Endothelial cell (in vitro differentiated cells): ENCODE measurements around the gene WDFY2. TPM values are rescaled to one million over a fixed set of nuclear protein-coding genes. Genes with fewer than 3 reads are reported as not detected.

Source experiments
- DNase-seq: peaks from one replicate; pipeline ENCODE4 v3.0.0; 2021; ENCODE audit warnings: low spot score
- H3K27ac Mint-ChIP-seq: one replicate; pipeline ENCODE4 v1.8.0; 2021; ENCODE audit warnings: mixed read lengths, inconsistent platforms; ENCODE audit not compliant: unreplicated experiment
- H3K27me3 Mint-ChIP-seq: one replicate; pipeline ENCODE4 v1.8.0; 2021; ENCODE audit warnings: mild to moderate bottlenecking, moderate library complexity, mixed read lengths, inconsistent platforms; ENCODE audit not compliant: unreplicated experiment
- H3K36me3 Mint-ChIP-seq: one replicate; pipeline ENCODE4 v1.8.0; 2021; ENCODE audit warnings: mild to moderate bottlenecking, low read depth, mixed read lengths, inconsistent platforms; ENCODE audit not compliant: unreplicated experiment
- H3K4me1 Mint-ChIP-seq: one replicate; pipeline ENCODE4 v1.8.0; 2021; ENCODE audit warnings: mild to moderate bottlenecking, mixed read lengths, inconsistent platforms; ENCODE audit not compliant: unreplicated experiment
- H3K4me3 Mint-ChIP-seq: one replicate; pipeline ENCODE4 v1.8.0; 2021; ENCODE audit warnings: mild to moderate bottlenecking, mixed read lengths, inconsistent platforms; ENCODE audit not compliant: unreplicated experiment
- H3K9me3 Mint-ChIP-seq: one replicate; pipeline ENCODE4 v1.8.0; 2021; ENCODE audit warnings: mixed read lengths, inconsistent platforms; ENCODE audit not compliant: unreplicated experiment
- CTCF ChIP-seq: fragments of 200-600 bp; sonication (generic); IDR thresholded peaks from one replicate; pipeline ENCODE4 v1.5.0; 2021; ENCODE audit warnings: antibody characterized with exemption; ENCODE audit not compliant: unreplicated experiment
- total RNA-seq: library from RNA; stranded (reverse); fragmentation: NEBNext Ultra II Directional; extraction: Animal tissue kit (Norgen Biotek cat#: 25700); gene quantifications from one replicate; pipeline ENCODE4 v1.2.1, GENCODE V29; 2021; ENCODE audit not compliant: unreplicated experiment

Gene WDFY2
- total RNA-seq, 1 donor from 2014 or later = 22.7 TPM

- H3K27me3 Mint-ChIP-seq = peaks cover 5% of the 10 kb centered on the region
- TF ChIP-seq CTCF = no peak
- H3K9me3 Mint-ChIP-seq = peaks cover 4% of the 10 kb centered on the region
- peaks cover 39% of the 10 kb centered on the region for H3K4me1 Mint-ChIP-seq
- no peak overlapping the region for H3K27ac Mint-ChIP-seq
- DNase-seq = no peak
- no peak overlapping the region for H3K4me3 Mint-ChIP-seq
- peaks cover 6% of the 10 kb centered on the region for H3K36me3 Mint-ChIP-seq
Observed at GRCh38 chr13:51628059-51628852, 44.0 kb downstream of the WDFY2 start.

- H3K27me3 Mint-ChIP-seq = peaks cover 3% of the 10 kb centered on the region
Observed at GRCh38 chr13:51629491-51630287, 45.4 kb downstream of the WDFY2 start.

GRCh38 chr13:51630288-51630615 is 46.0 kb downstream of the WDFY2 start:
- Mint-ChIP-seq H3K4me3 (no peak overlapping the region), H3K36me3 (peaks cover 10% of the 10 kb centered on the region), H3K9me3 (no peaks in the 10 kb centered on the region), H3K4me1 (peaks cover 31% of the 10 kb centered on the region), H3K27ac (no peak overlapping the region), H3K27me3 (peaks cover 2% of the 10 kb centered on the region)
- no peak for DNase-seq
- no peak for TF ChIP-seq CTCF

More at GRCh38 chr13:51629491-51630287, 45.4 kb downstream of the WDFY2 start:
- Mint-ChIP-seq H3K9me3 (peaks cover 2% of the 10 kb centered on the region), H3K4me1 (peaks cover 32% of the 10 kb centered on the region), H3K27ac (no peak overlapping the region), H3K4me3 (no peak overlapping the region), H3K36me3 (peaks cover 9% of the 10 kb centered on the region)
- no peak for DNase-seq
- TF ChIP-seq CTCF = no peak

- peak; percentile 16 for DNase-seq
- Mint-ChIP-seq H3K4me1 (peaks cover 45% of the 10 kb centered on the region), H3K36me3 (peaks cover 9% of the 10 kb centered on the region), H3K27ac (peak overlapping the region; percentile 79), H3K27me3 (peaks cover 2% of the 10 kb centered on the region), H3K9me3 (no peaks in the 10 kb centered on the region), H3K4me3 (no peak overlapping the region)
- no peak for TF ChIP-seq CTCF
Observed at GRCh38 chr13:51632591-51633362, 48.5 kb downstream of the WDFY2 start.
